NOMO-1 (cell line): ENCODE data around the gene ASB2.

Source experiments
- DNase-seq, 2 experiments: peaks; one replicate each; lab custom pipeline; 2025; ENCODE audit not compliant: unreplicated experiment in 2 of 2; lab: John Stamatoyannopoulos, UW

ASB2 gene

DNA sequence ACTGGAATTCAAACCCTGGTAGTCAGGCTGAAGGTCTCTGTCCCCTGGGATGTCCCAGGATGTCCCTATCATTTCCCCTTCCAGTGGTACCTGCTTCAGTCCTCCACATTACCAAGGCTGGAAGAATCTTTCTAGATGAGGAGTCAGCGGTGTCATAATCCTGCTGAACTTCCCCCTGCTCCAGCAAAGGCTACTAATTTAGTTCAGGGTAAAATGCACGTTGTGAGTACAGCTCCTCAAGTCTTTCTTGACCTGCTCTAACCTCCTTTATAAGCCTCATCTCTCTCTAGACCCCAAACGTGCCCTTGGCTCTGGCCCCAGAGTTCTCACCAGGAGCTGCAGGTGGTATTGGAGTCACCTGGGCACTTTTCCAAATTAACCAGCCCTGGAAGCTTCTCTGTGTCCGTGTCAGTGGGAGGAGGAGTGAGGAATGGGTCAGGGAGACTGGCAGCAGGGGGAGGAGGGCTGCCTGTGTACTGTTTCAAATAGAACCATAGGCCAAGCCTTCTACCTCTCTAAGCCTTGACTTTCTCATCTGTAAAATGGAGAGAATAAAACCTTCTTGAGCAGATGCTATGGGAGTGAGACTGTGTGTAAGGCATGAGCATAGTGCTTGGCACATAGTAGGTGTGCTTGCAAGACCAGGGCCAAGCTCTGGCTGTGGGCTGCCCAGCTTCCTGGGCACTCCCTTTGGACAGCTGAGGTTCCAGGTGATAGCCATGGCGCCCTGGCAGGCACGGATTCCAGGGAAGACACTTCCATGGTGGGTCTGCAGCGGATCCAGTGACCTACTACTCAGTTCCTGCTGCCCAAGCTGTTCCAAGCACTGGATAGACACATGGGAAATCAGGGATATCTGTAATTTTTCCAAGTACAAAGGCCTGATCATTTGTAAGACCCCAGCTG, 24.5 kb downstream of the ASB2 start:
- no peak for DNase-seq

DNA sequence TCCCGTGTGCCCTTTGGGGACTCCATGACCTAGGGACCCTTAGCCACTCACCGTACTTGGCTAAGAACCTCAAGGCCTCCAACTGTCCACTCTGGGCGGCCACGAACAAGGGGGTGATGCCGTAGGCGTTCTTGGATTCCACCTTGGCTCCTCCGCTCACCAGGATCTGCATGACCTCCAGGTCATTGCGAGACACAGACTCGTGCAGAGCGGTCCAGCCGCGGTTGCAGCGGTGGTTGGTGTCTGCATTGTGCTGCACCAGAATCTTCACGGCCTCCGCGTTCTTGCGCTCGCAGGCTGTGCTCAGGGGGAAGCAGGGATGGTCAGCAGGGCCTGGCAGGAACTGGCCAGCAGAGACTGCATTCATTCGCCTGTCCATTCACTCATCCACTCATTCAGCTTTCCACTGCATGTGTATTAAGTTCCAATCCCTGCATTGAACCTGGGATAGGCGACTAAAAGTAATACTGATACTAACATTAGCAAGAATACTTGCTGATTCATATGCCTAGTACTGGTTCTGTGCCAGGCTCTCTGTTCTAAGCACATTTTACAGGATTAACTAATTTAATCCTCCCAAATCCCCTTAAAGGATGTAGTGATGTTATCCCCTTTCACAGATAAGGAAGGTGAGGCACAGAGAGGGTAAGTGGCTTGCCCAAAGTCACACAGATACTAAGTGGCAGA, 25.3 kb downstream of the ASB2 start:
- no peak for DNase-seq

DNA sequence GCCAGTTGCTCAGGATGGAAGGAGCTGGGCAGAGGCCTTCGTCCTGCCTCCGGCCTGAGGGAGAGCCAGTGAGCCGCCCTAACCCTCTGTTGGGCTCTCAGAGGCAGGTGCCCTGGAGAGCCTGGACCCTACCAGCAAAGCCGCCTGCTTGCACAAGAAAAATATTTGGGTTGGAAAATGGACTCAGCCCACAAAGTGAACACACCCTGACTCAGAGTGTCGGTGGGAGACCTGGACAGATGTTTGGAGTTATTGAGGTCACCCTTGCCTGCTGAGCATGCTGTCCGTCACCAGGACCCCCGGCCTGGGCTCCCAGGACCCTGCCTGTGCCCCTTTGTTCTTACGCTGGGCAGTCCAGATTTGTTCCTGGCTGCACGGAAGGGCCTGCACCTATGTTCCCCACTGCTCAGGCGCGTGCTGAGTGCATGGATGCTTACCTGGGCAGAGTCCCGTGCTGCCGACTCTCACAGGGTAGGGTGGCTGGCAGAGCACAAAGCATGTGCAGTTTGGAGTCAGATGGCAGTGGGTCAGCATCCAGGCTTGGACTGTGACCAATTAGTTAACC, 26.8 kb downstream of the ASB2 start:
- DNase-seq, result no peak

DNA sequence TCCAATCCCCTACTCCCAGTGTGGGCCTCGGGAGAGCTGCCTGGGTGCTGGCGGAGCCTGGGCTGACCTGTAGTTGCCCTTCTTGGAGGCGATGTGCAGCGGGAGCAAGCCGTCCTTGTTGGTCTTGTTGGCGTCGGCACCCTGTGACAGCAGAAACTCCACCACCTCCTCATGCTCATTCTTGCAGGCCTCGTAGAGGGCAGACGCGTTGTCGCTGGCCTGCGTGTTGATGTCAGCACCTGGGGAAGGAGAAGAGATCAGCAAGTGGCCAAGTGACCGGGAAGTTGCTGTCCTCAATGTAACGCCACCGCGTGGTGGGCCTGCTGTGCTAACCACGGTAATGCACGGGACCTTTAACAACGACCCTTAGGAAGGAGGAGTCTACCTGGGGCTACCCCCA, 29.1 kb downstream of the ASB2 start:
- no peak for DNase-seq

- DNase-seq, result no peak
These were observed 29.8 kb downstream of the ASB2 start for GRCh38 chr14:93946541-93947090.

DNA sequence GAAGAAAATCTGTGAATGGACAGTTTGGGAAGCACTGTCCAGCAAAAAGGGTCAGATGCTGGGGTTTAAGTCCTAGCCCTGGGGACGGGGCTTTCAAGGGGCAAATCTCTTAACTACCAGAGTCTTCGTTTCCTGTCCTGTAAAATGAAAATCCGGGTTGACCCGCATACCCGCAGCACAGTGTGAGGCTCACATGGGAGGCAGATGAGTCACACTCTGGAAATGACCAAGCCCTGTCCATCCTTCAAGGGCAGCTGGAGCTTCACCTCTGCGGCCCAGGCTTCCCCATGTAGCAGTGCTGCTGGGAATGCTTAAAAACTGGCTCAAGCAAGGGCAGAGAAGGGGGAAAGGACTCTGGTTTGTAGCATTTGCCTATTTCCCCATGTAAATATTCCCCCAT, 30.3 kb downstream of the ASB2 start:
- no peak for DNase-seq

GRCh38 chr14:93945070-93945399, 31.3 kb downstream of the ASB2 start:
- DNase-seq, result no peak

- DNase-seq, result no peak
These were observed 31.9 kb downstream of the ASB2 start for GRCh38 chr14:93944348-93945069.

DNA sequence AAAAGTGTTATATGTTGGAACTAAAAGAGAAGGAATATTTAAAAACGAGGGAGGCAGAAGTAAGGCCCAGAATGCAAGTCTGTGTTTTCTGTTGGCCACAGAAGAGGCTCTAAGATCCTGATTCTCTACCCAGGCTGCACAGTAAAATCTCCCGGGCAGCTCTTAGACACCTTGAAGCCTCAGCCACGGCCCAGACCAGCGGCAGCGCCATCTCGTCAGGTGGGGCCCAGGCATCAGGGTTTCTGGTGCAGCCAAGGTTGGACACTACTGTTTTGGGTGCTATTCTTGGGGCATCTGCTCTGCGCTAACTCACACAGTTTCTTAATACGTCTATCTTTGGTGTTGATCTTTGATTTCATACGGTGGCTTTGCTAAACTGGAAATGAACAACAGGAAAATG, 32.4 kb downstream of the ASB2 start:
- DNase-seq, result no peak

DNA sequence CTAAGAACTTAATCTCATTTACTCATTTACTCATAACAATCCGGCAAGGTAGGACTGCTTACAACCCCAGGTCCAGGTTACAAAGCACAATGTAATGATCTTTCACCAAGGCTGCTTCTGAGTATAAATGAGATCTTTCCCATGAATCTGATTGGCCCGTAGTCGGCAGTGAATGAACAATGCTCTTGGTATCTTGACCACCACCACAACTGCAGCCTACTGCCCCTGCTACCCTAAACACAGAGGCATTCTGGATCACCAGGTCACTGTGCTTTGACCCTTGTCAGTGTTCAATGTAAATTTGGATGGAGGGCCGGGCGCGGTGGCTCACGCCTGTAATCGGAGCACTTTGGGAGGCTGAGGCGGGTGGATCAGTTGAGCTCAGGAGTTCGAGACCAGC, 33.3 kb downstream of the ASB2 start:
- DNase-seq, result no peak

DNA sequence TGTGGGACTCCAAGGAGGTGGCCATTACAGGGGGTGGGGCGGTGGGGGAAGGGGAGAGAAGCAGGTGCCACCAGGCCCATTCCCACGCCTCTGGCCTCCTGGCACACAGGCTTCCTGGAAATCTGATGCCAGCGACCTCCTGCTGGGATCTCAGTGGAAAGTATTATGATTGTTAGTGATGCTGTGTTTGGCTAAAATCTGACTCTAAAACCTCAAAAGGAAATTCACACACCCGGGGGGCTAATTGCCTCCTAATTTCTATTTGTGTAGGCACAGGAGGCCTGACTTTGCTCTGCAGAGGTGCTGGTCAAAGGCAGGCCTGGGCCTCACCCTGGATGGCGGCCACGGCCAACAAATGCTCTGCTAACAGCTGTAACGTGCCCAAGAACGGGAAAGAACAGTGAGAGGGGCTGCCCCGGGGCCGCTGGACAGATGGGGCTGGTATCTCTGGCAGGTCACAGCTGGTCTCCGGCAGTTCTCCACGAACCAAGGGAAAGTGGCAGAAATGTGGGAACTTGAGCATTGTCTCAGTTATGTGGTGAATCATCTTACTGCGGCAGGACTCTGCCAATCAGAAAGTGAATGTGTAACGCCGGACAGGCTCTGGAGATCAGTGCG, 35.0 kb downstream of the ASB2 start:
- DNase-seq, result no peak

- DNase-seq, result no peak
These were observed 35.9 kb downstream of the ASB2 start for GRCh38 chr14:93940437-93940836.

DNA sequence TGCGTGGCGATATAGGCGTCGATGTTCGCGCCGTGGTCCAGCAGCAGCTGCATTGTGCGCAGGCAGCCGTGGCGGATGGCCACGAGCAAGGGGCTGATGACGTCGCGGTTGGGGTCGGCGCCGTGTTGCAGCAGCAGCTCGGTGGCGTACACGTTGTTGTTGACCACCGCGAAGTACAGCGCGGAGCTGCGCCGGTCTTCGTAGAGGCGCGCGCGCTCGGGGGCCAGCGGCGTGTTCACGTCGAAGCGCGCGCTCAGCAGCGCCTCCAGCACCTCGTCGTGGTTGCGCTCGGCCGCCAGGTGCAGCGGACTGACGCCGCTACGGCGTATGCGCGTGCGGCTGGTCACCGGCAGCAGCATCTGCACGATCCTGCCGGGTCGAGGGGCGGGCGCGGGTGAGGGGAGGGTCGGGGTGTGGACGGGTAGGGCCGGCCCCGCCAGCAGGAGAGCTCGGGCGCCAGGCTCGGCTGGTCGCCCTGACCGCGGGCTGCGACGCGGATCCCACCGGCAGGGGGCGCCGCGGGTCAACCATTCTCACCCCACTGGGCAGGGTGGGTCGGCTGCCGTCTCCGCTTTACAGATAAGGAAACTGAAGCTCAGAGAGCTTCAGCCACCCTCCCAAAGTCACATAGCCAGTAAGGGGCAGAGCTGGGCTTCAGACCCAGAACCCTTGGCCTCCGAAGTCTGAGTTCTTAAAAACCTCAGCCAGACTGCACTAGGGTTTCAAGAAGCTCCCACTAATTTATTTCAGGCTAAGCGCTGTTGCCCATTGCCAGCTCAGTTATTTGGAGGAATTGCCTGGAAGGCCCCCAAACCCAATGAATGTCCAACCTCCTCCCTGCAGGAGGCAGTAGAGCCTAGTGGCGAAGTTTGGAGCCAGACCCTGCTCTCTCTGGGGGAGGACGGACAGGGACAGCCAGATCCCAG, 36.8 kb downstream of the ASB2 start:
- peak; percentile 29 to 32 for DNase-seq

GRCh38 chr14:93938751-93939303, 37.5 kb downstream of the ASB2 start:
- no peak for DNase-seq

- no peak for DNase-seq
These were observed 38.9 kb downstream of the ASB2 start for GRCh38 chr14:93937519-93937918.

- no peak for DNase-seq
These were observed 39.4 kb downstream of the ASB2 start for GRCh38 chr14:93936926-93937325.

DNA sequence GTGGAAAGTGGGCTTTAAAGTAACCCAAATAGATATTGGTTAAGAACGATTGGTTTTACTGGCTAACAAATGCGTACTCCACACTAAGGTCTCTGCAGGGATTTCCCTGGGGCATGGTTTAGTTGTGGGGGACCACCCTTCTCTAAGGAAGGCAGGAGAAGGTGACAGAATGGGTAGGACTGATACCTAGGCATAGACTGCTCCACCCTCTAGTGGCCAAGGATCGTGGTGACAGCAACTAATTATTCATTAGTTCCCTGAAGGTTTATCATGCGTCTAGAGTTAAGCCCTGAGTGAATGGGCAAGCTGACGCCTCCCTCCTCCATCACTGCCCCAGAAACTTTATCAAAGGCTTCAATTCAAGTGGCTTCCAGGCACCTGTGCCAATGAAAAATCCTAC, 40.1 kb downstream of the ASB2 start:
- DNase-seq, result no peak

DNA sequence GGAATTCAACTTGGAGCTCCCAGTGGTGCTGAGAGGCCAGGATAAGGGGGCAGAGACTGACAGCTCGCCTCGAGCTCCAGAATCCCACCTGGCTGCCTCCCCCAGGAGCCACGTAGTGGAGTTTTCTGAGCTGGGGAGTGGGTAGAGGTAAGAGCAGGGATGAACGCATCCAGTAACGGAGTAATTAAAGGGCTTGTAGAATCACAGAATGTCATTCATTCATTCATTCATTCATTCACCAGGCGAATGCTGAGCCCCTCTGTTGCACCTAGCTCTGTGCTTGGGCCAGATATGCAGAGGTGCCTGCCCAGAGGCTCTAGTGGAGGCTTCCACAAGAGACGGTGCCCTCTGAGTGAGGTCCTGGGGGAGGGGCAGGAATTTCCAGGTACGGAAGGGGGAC, 41.2 kb downstream of the ASB2 start:
- DNase-seq, result no peak

GRCh38 chr14:93932642-93933041, 43.7 kb downstream of the ASB2 start:
- no peak for DNase-seq
